HG02885 (cell line): Measurements from ENCODE around the gene CNGB1.
"Not testable (repeated sequence)": the region's sequence is repeated elsewhere in the genome, so short reads cannot be mapped to it uniquely, and the experiment has no call there.

Source experiments
- ATAC-seq: cut with Tn5 transposase; IDR thresholded peaks from one replicate; pipeline ENCODE4 v1.9.1; 2021; ENCODE audit warnings: mild to moderate bottlenecking; ENCODE audit not compliant: unreplicated experiment, poor library complexity

CNGB1 gene

DNA sequence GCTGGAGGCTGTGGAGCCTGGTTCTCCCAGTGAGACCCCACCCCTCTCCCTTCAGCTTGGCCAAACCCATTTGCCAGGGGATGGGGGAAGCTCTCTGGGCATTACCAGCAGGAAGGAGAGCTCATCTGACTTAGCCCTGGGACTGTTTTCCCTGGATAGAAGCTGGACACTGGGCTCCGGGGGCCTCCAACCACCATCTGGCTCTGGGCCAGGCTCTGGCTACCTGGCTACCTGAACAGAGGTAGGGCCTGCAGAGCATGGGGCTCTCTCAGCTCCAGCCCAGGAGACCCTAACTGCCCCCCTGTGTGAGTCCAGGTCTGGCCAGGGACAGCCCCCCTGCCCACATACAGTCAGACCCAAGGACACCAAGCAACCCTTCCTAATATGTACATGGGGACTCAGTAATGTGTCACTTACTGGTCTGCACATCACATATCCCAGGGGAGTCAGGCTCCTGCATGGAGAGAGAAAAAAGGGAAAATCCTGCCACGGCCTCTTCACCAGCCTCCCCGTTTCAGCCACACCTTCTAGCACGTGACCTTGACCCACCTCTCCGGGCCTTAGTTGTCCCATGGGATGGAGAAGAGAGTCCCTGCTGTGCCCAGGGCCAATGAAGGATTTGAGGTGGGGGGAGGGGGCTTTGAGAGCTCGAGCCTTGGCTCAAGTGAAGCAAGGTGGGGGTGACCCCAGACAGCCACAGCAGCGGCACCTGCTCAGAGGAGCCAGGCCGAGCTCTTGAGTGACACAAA lies 13.8 kb downstream of the CNGB1 start:
- no peak for ATAC-seq

DNA sequence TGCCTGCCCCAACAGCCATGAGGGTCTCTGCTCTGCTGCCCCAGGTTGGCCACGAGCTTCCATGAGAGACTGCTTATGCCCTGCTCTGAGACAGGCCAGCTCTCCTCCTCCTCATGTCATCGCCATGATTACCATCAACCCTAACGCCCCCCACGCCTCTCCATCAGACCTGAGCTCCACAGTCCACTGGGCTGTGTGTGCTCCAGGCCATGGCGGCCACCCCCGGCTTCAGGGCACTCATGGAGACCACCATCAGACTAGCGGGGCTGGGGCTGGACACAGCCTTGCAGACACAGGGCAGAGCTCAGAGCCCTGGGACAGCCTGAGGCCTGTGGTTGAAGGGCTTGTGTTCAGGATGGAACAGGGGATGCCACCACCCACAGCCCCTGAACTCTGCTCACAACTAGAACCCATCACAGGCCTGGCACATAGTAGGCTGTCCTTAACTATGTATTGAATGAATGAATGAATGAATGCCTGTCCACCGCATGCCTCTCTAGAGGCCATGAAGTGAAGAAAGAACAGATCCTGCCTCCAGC lies 14.6 kb downstream of the CNGB1 start:
- ATAC-seq = no peak

DNA sequence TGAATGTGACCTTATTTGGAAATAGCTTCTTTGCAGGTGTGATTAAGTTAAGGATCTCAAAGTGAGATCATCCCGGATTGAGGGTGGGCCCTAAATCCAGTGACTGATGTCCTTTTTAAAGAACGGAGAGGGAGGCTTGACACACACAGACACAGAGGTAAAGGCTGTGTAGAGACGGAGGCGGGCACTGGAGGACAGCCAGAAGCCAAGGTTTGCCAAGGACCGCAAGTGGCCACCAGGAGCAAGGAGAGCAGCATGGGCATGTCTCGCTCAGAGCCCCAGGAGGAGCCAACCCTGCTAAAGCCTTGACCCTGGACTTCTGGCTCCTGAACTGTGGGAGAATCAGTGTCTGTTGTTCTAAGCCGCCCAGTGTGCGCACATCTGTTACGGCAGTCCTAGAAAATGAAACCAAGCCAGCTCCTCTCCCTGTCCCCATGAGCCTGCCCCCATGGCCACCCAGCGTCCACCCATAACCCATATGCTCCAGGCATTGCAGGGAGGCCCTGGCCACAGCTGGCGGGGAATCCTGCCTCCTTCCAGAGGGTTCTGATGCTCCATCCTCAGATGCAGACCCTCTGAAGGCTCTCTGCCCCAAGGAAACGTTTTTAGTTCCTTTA lies 15.2 kb downstream of the CNGB1 start:
- no peak for ATAC-seq

DNA sequence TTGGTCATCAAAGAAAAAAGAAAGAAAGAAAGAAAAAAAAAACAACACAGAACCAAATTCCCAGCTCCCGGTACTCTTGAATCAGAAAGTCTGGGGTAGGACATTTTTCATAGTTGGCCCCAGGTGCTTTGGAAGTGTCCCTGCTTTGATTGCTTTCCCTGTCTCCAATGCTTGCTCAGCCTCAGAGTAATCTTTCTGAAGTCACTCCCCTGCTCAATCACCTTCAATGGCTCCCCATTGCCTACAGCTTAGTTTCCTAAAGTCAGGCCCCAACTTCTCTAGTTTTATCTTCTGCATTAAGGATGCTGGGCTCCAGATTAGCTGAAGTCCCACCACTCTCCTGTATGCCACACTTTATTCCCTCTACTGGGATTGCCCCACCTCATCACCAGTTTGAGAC lies 17.1 kb downstream of the CNGB1 start:
- ATAC-seq = no peak

DNA sequence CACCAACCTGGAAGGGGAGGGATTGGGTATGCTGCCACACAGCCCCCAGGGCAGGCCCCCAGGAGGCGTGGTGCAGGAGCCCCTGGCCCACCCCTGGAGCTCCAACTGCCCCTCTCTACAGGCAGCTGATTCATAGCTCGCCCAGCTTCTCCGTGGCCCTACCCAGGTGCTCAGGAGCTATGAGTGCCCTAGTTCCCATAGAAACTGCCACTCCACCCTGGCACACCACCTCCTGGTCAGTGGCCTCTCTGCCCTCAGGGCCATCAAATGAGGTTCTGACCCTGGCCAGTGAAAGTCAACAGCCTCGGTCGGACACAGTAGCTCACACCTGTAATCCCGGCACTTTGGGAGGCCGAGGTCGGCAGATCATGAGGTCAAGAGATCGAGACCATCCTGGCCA lies 18.0 kb downstream of the CNGB1 start:
- no peak for ATAC-seq

DNA sequence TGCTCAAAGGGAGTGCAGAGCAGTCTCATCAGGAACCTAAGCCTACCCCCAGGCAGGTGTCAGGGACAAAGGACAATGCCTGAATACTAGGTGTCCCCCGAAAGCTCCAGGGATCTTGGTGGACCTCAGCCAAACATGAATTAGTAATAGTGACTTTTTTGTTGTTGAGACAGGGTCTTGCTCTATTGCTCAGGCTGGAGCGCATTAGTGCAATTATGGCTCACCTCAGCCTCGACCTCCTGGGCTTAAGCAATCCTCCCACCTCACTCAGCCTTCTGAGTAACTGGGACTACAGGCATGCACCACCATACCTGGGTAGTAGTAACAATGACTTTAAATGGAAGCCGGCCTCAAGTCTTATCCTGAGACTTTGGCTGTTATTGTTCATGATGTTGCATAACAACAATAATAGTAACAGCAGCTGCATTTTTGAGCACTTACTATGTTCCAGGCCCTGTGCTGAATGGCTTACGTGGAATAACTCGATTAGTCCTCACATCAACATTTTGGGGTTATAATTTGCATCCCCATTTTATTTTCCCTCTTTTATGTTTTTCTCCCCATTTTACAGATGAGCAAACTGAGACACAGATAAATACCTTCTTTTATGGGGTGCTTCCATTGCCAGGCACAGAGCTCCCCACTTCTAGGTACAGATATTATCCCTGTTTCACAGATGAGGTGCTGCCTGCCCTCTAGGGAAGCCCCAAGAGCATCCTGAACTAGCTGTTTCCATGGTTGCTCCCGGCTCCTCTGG lies 19.5 kb downstream of the CNGB1 start:
- ATAC-seq = no peak

DNA sequence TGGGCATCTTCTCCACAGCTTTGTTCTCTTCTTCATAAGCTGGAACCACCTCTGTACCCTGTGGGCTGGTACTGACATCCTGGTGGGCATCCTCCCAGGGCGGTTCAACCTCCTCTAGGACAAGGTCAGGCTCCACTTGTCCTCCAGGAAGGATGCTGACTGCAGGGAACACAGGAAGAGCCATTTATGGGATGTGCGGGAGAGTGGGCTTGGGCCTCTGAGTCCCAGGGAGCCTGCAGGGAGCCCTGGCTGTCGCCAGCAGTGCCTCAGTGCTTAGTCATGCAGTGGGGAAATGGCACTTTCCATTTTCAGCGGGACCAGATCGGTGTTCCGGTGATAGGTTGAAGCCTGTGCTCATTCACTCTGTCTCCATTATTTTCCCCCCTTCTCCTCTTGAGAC lies 20.5 kb downstream of the CNGB1 start:
- no peak for ATAC-seq

DNA sequence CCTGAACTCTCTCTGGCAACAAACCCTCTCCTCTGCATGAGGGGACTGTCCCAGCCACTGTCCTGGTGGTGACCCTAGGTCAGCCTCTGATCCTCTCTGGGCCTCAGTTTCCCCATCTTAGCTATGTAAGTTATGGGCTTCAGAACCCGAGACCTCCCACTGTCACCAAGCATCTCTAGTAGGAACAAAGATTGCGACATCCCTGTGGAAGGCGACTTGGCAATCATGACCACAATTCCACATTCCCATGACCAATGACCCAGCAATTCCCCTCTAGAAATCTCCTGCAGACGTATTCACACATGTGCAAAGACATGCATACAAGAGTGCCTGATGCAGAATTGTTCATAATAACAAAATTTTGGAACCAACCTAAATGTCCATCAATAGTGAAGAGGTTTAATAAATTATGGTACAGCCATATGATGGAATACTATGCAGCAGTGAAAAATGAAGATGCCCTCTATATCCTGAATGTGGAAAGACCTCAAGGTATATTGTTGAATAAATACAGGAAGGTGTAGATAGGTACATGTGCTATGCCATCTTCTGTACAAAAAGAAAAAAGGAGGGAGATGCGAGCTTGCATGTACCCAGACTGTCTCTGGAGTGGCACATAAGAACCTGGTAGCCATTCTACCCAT lies 21.2 kb downstream of the CNGB1 start:
- no peak for ATAC-seq

DNA sequence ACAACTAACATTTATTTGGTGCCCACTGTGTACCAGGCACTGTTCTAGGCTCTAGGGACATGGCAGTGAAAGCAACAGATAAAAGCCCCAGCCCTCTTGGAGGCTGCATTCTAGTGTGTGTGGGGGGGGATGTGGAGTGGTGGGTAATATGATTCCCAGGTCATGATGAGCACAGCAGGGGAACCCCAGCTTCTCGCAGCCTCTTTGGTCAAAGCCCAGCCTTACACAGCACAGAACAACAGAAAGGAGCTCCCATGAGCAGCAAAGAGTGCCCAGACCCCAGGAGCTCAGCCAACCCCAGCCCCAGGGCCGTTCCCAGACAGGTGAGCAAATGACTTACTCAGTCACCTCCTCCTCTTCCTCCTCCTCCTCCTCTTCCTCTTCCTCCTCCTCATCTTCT lies 21.9 kb downstream of the CNGB1 start:
- no peak for ATAC-seq

DNA sequence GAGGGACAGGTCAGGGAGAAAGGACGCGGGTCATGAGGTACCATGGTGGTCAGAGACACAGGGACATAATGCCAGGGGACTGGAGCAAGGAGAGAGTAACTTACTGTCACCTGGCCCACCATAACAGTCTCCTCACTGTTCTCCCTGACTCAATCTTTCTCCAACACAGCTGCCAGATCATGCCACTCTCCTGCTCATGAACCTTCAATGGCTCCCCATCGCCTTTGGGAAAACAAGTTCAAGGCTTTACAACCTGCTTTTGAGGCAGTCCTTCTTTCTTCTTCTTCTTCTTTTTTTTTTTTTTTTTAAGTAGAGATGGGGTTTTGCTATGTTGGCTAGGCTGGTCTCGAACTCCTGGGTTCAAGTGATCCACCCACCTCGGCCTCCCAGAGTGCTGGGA lies 22.9 kb downstream of the CNGB1 start:
- no peak for ATAC-seq

DNA sequence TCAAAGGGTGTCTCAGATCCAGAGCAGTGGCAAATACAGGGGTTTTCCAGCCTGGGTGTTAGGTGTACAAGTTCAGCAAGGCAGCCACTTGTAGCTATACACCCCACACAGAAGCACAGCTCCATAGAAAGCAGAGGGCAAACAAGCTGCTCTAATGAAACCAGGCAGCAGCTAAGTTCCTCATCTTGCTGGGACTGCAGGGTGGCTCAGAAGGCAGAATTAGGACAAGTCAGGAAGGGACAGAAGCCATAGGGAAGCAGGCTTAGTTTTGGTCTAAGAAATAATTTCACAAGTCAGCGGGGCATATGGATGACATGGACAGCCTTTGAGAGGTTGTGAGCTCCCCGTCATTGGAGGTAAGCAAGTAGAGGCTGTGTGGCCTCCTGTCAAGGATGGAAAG lies 23.7 kb downstream of the CNGB1 start:
- ATAC-seq = no peak

DNA sequence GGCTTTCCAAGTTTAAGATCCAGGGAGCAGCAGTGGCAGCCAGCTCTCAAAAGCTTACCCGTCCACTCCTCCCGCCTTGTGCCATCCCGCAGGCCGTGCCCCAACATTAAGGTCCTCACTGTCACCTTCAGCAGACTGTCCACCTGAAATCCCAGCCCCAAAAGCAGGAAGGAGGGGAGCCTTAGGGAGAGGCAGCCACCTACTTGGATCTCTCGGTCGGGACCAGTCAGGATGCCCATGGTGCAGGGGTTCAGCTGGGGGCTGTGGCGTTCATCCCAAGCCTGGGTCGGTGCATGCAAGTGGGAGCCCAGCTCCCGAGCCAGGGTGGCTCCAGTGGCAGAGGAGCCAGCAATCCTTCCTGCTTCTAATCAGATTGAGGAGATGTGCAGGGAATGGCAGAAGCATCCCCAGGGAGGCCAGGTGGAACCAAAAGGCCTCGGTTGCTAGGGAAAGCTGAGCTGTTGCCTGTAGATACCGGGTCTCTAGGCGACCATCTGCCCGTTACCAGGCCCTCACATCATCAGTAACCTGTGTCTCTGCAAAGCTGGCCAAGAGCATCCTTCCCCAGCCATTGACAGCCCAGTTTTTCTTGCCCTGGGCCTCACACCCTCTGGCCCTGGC lies 24.6 kb downstream of the CNGB1 start:
- ATAC-seq = no peak

DNA sequence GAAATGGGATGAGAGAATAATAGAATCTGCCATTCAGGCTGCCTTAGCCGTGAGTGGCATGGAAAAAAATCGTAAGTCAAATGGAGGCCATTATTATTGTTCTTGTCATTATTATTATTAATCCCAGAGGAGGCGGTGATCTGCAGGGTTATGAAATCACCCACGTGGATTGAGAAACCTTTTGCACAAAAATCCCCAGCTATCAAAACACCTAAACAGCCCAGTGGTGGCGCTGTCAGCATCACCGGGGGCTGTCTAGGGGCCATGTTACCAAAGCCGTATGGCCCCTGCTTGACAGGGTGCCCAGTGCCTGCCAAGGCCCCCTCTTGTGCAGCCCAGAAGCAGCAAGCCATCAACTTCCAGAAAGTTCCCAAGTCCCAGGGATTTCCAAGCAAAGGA lies 25.2 kb downstream of the CNGB1 start:
- ATAC-seq = no peak

DNA sequence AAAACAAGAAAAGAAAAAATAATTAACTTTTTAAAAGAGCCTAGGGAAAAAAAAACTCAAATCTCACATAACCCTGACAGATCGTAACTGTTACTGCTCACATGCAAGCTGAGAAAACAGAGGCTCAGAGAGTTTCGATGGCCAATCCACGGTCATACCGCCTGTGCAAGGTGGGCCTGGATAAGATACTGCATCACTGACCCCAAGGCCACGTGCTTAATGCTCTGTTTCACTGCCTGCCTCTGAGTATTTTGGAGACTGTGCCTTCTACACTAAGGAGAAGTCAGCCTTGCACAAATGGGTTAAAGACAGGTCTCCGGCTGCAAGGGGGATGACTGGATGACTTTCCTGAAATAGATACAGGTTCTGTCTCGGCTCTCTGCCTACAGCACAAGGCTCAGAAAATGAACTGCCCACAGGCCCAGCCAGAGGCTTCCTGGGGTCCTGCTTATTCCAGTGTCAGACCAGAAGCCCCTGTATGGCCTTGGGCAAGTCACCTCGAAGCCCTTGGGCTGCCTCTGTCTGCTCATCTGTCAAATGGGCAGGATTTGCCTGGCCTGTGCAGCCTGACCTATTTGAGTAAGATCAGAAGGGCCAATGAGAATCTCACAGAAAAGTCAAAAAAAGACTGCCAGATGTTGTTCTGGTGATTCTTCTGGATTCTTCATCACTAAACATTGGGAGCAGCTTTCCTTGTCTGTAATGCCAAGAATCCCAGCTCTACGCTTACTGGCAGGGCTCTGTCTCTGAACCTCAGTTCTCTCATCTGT lies 25.8 kb downstream of the CNGB1 start:
- no peak for ATAC-seq

DNA sequence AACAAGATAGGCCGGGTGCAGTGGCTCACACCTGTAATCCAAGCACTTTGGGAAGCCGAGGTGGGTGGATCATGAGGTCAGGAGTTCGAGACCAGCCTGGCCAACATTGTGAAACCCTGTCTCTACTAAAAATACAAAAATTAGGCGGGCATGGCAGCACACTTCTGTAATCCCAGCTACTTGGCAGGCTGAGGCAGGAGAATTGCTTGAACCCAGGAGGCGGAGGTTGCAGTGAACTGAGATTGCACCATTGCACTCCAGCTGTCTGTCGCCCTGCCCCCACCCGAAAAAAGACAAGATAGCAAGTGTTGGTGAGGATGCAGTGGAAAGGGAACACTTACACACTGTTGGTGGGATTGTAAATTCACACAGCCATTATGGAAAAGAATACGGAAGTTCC lies 27.5 kb downstream of the CNGB1 start:
- not testable (repeated sequence) for ATAC-seq

DNA sequence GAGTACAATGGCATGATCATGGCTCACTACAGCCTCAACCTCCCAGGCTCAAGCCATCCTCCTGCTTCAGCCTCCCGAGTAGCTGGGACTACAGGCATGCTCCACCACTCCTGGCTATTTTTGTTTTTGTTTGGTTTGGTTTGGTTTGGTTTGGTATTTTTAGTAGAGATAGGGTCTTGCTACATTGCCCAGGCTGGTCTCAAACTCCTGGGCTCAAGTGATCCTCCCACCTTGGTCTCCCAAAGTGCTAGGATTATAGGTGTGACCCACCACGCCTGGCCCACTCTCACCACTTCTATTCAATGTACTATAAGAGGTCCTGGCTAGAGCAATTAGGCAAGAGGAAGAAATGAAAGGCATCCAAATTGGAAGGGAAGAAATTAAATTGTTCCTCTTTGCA lies 29.0 kb downstream of the CNGB1 start:
- ATAC-seq = not testable (repeated sequence)

DNA sequence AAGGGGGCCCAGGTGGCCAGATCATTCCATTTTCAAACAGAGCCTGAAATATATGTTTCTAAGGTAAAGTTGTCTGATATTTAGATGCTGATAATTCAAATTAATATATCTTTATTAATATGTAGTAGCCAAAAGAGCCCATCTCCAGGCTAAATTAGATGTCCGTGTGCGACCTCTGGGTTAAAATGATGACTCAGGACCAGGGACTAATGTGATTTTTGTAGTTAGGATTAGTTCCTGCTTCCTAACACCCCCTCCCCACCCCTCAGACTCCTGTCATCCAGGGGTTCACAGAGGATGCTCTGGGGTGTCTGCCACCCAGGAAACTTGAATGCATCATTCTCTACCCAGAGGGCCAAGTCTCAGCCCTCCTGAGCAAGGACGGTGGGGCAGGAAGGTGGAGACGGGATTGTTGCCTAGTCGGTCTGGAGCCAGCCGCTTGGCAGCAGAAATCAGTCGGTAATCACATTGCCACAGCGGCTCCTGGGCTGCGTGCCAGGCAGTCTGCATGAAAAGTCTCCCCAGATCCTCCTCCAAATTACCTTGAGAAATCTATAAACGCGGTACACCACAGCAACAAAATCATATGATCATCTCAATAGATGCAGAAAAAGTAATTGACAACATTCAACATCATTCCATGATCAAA lies 29.8 kb downstream of the CNGB1 start:
- ATAC-seq = no peak

DNA sequence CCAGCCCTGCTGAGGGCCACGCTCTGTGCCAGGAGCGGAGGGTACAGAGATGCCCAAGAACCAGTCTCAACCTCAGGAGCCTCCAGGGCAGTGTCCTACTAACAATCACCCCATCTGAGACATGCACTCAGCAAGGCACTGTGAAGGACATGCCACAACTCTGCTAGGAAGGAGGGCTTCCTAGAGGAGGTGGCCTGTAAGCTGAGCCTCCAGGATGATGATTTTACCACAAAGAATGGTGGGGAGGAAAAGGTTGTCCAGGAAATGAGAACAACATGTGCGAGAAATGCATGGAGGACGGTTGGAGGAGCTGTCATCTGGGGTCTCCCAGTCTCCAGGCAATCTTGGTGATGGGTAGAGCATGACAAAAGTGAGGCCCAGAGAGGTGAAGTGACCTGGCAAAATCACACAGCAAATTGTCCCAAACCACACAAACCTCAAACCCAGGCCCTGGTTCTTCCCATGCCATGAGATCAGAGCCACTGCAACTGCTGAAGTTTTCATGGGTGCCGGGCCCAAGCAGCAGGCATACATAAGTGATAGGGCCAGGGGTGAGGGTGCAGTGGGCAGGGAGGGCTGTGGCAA lies 30.5 kb downstream of the CNGB1 start:
- no peak for ATAC-seq

DNA sequence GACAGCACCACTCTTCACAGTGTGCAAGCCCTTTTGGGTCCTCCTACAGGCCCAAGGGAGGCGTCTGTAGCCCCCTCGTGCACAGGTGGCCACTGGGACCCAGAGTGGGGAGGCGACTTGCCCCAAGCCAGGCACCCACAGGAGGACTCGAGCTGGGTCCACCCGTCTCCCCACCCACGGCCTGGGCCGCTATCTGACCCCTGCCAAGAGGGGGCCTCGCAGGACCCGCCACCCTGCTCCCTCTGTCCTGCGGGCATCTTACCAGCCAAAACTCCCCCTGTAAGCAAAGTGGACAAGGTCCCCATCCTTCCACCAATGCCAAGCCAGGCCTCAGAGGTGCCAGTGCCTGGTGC lies 31.1 kb downstream of the CNGB1 start:
- no peak for ATAC-seq
